ENCODE data around the gene C16orf90.

DNA sequence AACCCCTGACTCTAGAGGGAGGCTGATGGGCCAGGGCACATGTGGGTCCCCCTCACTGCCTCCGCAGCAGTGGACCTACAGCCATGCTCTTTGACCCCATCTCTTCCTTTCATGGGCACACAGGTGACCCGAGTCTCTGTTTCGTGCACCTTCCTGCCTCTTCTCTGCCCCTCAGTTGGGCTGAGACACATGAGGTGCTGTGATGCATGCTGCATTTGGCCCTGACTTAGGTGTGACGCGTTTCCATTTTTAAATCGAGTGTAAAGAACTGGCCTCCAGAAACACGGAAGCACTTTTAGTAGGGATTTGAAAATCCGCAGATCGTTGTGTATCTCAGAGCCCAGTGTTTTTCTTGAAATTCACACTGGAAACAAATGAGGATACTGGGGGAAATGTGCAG is 24.6 kb downstream of the C16orf90 start:
- TF ChIP-seq CTCF (IDR thresholded peaks at IDR 0.05 in 4 of 5, conservative IDR thresholded peaks at IDR 0.05 in 1 of 5) (no peak), POLR2A (IDR thresholded peaks at IDR 0.05) (no peak)

Measured in gastrocnemius medialis (tissue), 4 donors.